Kidney epithelial cell (primary cell): ENCODE measurements around the gene ITSN1. TPM values are rescaled to one million over a fixed set of nuclear protein-coding genes. Genes with fewer than 3 reads are reported as not detected.

Source experiments
- DNase-seq: peaks from one replicate; pipeline ENCODE4 v3.0.0-alpha.2; 2010; ENCODE audit warnings: low read depth
- H3K27me3 ChIP-seq: 2 replicates; pipeline ENCODE4 v1.6.0; 2011; ENCODE audit warnings: low read length; ENCODE audit not compliant: control insufficient read depth, insufficient read depth
- H3K36me3 ChIP-seq: 2 replicates; pipeline ENCODE4 v1.5.1; 2011; ENCODE audit warnings: low read length; ENCODE audit not compliant: control insufficient read depth, insufficient read depth
- H3K4me3 ChIP-seq: 2 replicates; pipeline ENCODE4 v1.5.1; 2011; ENCODE audit warnings: low read depth, mild to moderate bottlenecking, control low read depth, low read length
- CTCF ChIP-seq: IDR thresholded peaks from 2 replicates; pipeline ENCODE4 v1.5.1; 2011; ENCODE audit warnings: mild to moderate bottlenecking, moderate library complexity, low read length, control low read depth, inconsistent platforms; ENCODE audit not compliant: insufficient read depth, poor library complexity, severe bottlenecking
- total RNA-seq: library from RNA; depleted of rRNA; stranded (reverse); fragments of >200 nt; gene quantifications from 2 replicates; pipeline ENCODE4 v1.2.3, GENCODE V29; 2015

Gene ITSN1
- total RNA-seq, 1 donor from 2014 or later = 20.4 TPM

GRCh38 chr21:33648555-33648954, 6.3 kb downstream of the ITSN1 start:
- no peak for DNase-seq
- Histone ChIP-seq H3K36me3 (no peaks in the 10 kb centered on the region), H3K27me3 (no peaks in the 10 kb centered on the region), H3K4me3 (no peak overlapping the region)
- no peak for TF ChIP-seq CTCF

GRCh38 chr21:33650230-33650629, 7.9 kb downstream of the ITSN1 start:
- Histone ChIP-seq H3K36me3 (no peaks in the 10 kb centered on the region), H3K4me3 (no peak overlapping the region), H3K27me3 (no peaks in the 10 kb centered on the region)
- no peak for TF ChIP-seq CTCF
- DNase-seq = no peak

- no peak for TF ChIP-seq CTCF
- Histone ChIP-seq H3K27me3 (no peaks in the 10 kb centered on the region), H3K4me3 (no peak overlapping the region), H3K36me3 (no peaks in the 10 kb centered on the region)
- no peak for DNase-seq
These were observed 8.7 kb downstream of the ITSN1 start for GRCh38 chr21:33650929-33651509.

- DNase-seq = no peak
- no peaks in the 10 kb centered on the region for H3K36me3 ChIP-seq
These were observed 9.8 kb downstream of the ITSN1 start for GRCh38 chr21:33651965-33652680.

GRCh38 chr21:33654412-33654811, 12.1 kb downstream of the ITSN1 start:
- no peak for DNase-seq
- H3K36me3 ChIP-seq = no peaks in the 10 kb centered on the region
- no peak for TF ChIP-seq CTCF
- no peak overlapping the region for H3K4me3 ChIP-seq
- no peaks in the 10 kb centered on the region for H3K27me3 ChIP-seq

More at GRCh38 chr21:33651965-33652680, 9.8 kb downstream of the ITSN1 start:
- no peaks in the 10 kb centered on the region for H3K27me3 ChIP-seq
- TF ChIP-seq CTCF = no peak
- H3K4me3 ChIP-seq = no peak overlapping the region
